Neuronal stem cell (in vitro differentiated cells): ENCODE data around the gene RAB33B. TPM values are rescaled to one million over a fixed set of nuclear protein-coding genes. Genes with fewer than 3 reads are reported as not detected.
A peak's percentile ranks its signal among the peaks of the same experiment; 100 is the strongest.
"Not testable (repeated sequence)": the region's sequence is repeated elsewhere in the genome, so short reads cannot be mapped to it uniquely, and the experiment has no call there.

Experiments used
- DNase-seq: peaks from one replicate; pipeline ENCODE4 v3.0.0-alpha.2; 2013; ENCODE audit warnings: low spot score
- H2AFZ ChIP-seq: one replicate; pipeline ENCODE4 v1.6.1; 2013; ENCODE audit warnings: mild to moderate bottlenecking, low read length, inconsistent platforms
- H2AK5ac ChIP-seq: 2 replicates; pipeline ENCODE4 v1.6.1; 2013; ENCODE audit warnings: low read depth, mild to moderate bottlenecking, inconsistent platforms, low read length, moderate library complexity, mixed read lengths
- H2BK120ac ChIP-seq: 2 replicates; pipeline ENCODE4 v1.6.1; 2013; ENCODE audit warnings: low read depth, mild to moderate bottlenecking, inconsistent platforms, low read length, moderate library complexity, mixed read lengths
- H2BK12ac ChIP-seq: one replicate; pipeline ENCODE4 v1.6.1; 2013; ENCODE audit warnings: low read length, inconsistent platforms
- H2BK15ac ChIP-seq: 2 replicates; pipeline ENCODE4 v1.6.1; 2013; ENCODE audit warnings: mild to moderate bottlenecking, low read length, inconsistent platforms, mixed read lengths
- H2BK5ac ChIP-seq: one replicate; pipeline ENCODE4 v1.6.1; 2013; ENCODE audit warnings: inconsistent platforms, mild to moderate bottlenecking, low read length, moderate library complexity
- H3K14ac ChIP-seq: one replicate; pipeline ENCODE4 v1.6.1; 2013; ENCODE audit warnings: low read length, inconsistent platforms
- H3K18ac ChIP-seq: 2 replicates; pipeline ENCODE4 v1.6.1; 2013; ENCODE audit warnings: low read length, inconsistent platforms
- H3K23ac ChIP-seq: 2 replicates; pipeline ENCODE4 v1.6.1; 2013; ENCODE audit warnings: low read depth, mild to moderate bottlenecking, mixed read lengths, low read length, inconsistent platforms; ENCODE audit not compliant: poor library complexity
- H3K27ac ChIP-seq: replicated peaks from 3 replicates; pipeline ENCODE4 v1.5.1; 2013; ENCODE audit warnings: low read length, inconsistent platforms
- H3K27me3 ChIP-seq, 3 experiments: 2 replicates each; pipeline ENCODE4 v1.6.1; 2013; ENCODE audit warnings: low read length in 3 of 3, mild to moderate bottlenecking in 2 of 3, inconsistent platforms in 1 of 3, low read depth in 1 of 3, mixed read lengths in 1 of 3, moderate library complexity in 1 of 3; ENCODE audit not compliant: control insufficient read depth in 3 of 3, insufficient read depth in 3 of 3
- H3K36me3 ChIP-seq, 2 donors: replicated peaks in 1 of 2; 2 replicates each; pipeline ENCODE4 v1.6.1; 2013; ENCODE audit warnings: low read length in 2 of 2; ENCODE audit not compliant: control insufficient read depth in 2 of 2, insufficient read depth in 2 of 2
- H3K4ac ChIP-seq: 2 replicates; pipeline ENCODE4 v1.6.1; 2013; ENCODE audit warnings: inconsistent platforms, mild to moderate bottlenecking, low read length, moderate library complexity
- H3K4me1 ChIP-seq, 2 donors: 1 replicate in 1 of 2; 2 replicates in 1 of 2; pipeline ENCODE4 v1.6.1; 2013; ENCODE audit warnings: low read length in 2 of 2, low read depth in 1 of 2; ENCODE audit not compliant: control insufficient read depth in 2 of 2, insufficient read depth in 1 of 2
- H3K4me2 ChIP-seq: one replicate; pipeline ENCODE4 v1.6.1; 2013; ENCODE audit warnings: mild to moderate bottlenecking, low read length, inconsistent platforms; ENCODE audit not compliant: insufficient read depth, poor library complexity, severe bottlenecking
- H3K4me3 ChIP-seq, 2 donors: 2 replicates each; pipeline ENCODE4 v1.5.1; 2013; ENCODE audit warnings: low read length in 2 of 2, mild to moderate bottlenecking in 2 of 2, inconsistent platforms in 1 of 2, moderate library complexity in 1 of 2
- H3K79me1 ChIP-seq: one replicate; pipeline ENCODE4 v1.6.1; 2013; ENCODE audit warnings: low read depth, mild to moderate bottlenecking, inconsistent platforms, low read length, moderate library complexity
- H3K9ac ChIP-seq: one replicate; pipeline ENCODE4 v1.6.1; 2013; ENCODE audit warnings: mild to moderate bottlenecking, low read depth, low read length, inconsistent platforms; ENCODE audit not compliant: poor library complexity
- H3K9me3 ChIP-seq, 2 donors: replicated peaks in 1 of 2; 2 replicates each; pipeline versions ENCODE3 to v1.6.1; 2013; ENCODE audit warnings: low read length in 2 of 2, mild to moderate bottlenecking in 2 of 2, inconsistent platforms in 1 of 2, low read depth in 1 of 2, mixed read lengths in 1 of 2, moderate library complexity in 1 of 2; ENCODE audit not compliant: control insufficient read depth in 2 of 2, insufficient read depth in 1 of 2
- H4K8ac ChIP-seq: one replicate; pipeline ENCODE4 v1.6.1; 2013; ENCODE audit warnings: low read depth, mild to moderate bottlenecking, inconsistent platforms, low read length, moderate library complexity
- H4K91ac ChIP-seq: one replicate; pipeline ENCODE4 v1.6.1; 2013; ENCODE audit warnings: low read length, low read depth, mild to moderate bottlenecking, inconsistent platforms; ENCODE audit not compliant: poor library complexity
- WGBS, 2 donors: extraction: QIAGEN DNeasy Blood & Tissue Kit; methylation state at CpG; one replicate each; pipeline ENCODE4 v1.1.7; 2013; ENCODE audit warnings: missing lambda C conversion rate in 2 of 2, mixed read lengths in 1 of 2; ENCODE audit not compliant: insufficient read length in 2 of 2, insufficient replicate concordance in 1 of 2; ENCODE audit errors: extremely low coverage in 2 of 2; 5-methylcytosine and 5-hydroxymethylcytosine counted together
- polyA plus RNA-seq, 2 experiments: library from polyadenylated mRNA; stranded (reverse); fragments of 200-250 nt; gene quantifications; one replicate each; pipeline ENCODE4 v1.2.3, GENCODE V29; 2013

RAB33B gene
- 3.9 TPM for polyA plus RNA-seq (2013, experiment 1 of 2)
- 3.8 TPM for polyA plus RNA-seq (2013, experiment 2 of 2)

DNA sequence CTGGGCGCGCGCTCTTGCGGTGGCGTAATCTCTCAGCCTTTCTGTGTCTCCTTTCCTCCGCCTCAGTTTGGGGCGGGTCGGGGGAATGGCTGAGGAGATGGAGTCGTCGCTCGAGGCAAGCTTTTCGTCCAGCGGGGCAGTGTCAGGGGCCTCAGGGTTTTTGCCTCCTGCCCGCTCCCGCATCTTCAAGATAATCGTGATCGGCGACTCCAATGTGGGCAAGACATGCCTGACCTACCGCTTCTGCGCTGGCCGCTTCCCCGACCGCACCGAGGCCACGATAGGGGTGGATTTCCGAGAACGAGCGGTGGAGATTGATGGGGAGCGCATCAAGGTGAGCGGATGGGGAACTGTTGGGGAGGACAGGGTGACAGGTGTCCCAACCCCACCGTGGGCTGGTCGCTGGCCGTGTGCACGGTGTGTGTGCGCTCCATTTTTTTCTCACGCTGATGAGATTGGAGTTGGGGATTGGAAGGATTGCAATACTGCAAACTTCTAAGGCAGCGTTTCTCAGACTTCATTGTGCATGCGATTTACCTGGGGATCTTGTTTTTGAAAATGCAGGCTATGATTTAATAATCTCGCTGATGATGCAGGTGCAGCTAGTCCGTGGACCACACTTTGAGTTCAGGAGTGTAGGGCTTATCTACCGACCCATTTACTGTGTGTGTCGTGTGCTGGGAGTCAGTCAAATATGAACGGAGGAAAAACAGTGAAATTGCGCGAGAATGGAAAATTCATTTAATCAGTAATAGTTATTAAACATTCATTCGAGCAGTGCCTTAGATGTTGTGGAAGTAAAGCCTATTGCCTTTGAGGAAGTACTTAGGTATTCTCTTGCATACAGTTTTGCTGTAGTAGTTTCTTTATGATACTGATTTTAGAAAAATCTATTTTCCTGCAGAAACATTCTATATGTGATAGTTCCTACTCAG is at the start of gene RAB33B:
Gene RAB33B (plus strand): TSS at position 11 of the 935 bp plus-strand sequence. CDS start 75 bp downstream, at position 86.
- Histone ChIP-seq H3K4me2 (peak within 1 kb of the TSS; percentile 75), H3K4me1 (peaks cover 2 to 14% of the 10 kb centered on the region in 2 donors)

DNA sequence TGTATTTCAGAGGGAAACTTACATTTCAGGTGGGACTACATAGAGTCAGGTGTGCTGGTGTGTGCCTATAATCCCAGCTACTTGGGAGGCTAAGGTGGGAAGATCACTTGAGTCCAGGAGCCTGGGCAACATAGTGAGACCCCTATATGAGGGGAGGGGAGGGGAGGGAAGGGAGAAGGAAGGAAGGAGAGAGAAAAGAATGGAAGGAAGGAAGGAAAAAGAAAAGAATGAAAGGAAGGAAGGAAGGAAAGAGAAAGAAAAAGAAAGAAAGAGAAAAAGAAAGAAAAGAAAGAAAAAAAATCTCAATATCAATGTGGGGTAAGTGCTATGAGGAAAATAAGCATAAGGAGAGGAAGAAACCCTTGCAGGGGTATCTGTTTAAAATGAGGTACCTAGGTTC is 43.6 kb upstream of the RAB33B start:
- DNase-seq: no peak
- Histone ChIP-seq H3K23ac (no peak overlapping the region), H2BK5ac (no peak overlapping the region), H3K9me3 (peaks cover 0 to 3% of the 10 kb centered on the region in 2 donors), H3K79me1 (no peaks in the 10 kb centered on the region), H3K27ac (no peak overlapping the region), H2AFZ (no peak overlapping the region), H3K9ac (no peak overlapping the region), H2BK15ac (no peak overlapping the region), H2BK12ac (no peak overlapping the region), H3K36me3 (no peaks in the 10 kb centered on the region), H3K27me3 (no peaks in the 10 kb centered on the region), H4K8ac (no peak overlapping the region), H3K14ac (no peak overlapping the region), H3K4me1 (peaks cover 0 to 2% of the 10 kb centered on the region in 2 donors), H3K18ac (no peak overlapping the region), H4K91ac (no peak overlapping the region), H2BK120ac (no peak overlapping the region), H3K4ac (no peak overlapping the region), H3K4me3 (no peak overlapping the region), H3K4me2 (no peak overlapping the region), H2AK5ac (no peak overlapping the region)

More for the DNA sequence above, at the start of gene RAB33B:
- H3K14ac ChIP-seq: peak within 1 kb of the TSS; percentile 83
- peaks cover 4% of the 10 kb centered on the region for H3K79me1 ChIP-seq
- no peak within 1 kb of the TSS for H3K4ac ChIP-seq
- no peak for DNase-seq
- no peaks in the 10 kb centered on the region for H3K9me3 ChIP-seq
- peak within 1 kb of the TSS; percentile 76 for H3K23ac ChIP-seq
- H2BK15ac ChIP-seq: peak within 1 kb of the TSS; percentile 50
- peak within 1 kb of the TSS; percentile 8 for H4K91ac ChIP-seq
- H3K9ac ChIP-seq: peak within 1 kb of the TSS; percentile 96
- WGBS, 2 donors: no CpG with 5 or more reads among the region's 46 CpGs
- peak within 1 kb of the TSS; percentile 21 for H2AK5ac ChIP-seq
- no peaks in the 10 kb centered on the region for H3K27me3 ChIP-seq
- H2BK120ac ChIP-seq: peak within 1 kb of the TSS; percentile 21
- H2BK5ac ChIP-seq: peak within 1 kb of the TSS; percentile 58
- peak within 1 kb of the TSS; percentile 90 to 92 for H3K4me3 ChIP-seq
- peak within 1 kb of the TSS; percentile 97 for H2AFZ ChIP-seq
- no peak within 1 kb of the TSS for H2BK12ac ChIP-seq
- peak within 1 kb of the TSS; percentile 20 for H4K8ac ChIP-seq
- no peaks in the 10 kb centered on the region for H3K36me3 ChIP-seq
- H3K18ac ChIP-seq: peak within 1 kb of the TSS; percentile 96
- H3K27ac ChIP-seq: peak within 1 kb of the TSS; percentile 83

DNA sequence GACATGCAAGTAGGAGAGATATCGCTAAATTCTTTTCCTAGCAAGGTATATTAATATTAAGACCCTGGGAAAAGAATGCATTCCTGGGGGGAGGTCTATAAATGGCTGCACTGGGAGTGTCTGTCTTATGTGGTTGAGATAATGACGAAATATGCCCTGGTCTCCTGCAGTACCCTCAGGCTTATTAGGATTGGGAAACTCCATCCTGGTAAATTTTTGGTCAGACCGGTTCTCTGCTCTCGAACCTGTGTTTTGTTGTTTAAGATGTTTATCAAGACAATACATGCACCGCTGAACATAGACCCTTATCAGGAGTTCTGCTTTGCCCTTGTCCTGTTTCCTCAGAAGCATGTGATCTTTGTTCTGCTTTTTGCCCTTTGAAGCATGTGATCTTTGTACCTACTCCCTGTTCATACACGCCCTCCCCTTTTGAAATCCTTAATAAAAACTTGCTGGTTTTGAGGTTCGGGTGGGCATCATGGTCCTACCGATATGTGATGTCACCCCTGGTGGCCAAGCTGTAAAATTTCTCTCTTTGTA is 39.2 kb upstream of the RAB33B start:
- H4K91ac ChIP-seq, H3K4me1 ChIP-seq, H3K9ac ChIP-seq, H3K23ac ChIP-seq, H3K18ac ChIP-seq, H2BK5ac ChIP-seq, H2BK12ac ChIP-seq, H3K4me2 ChIP-seq, H3K79me1 ChIP-seq, H3K4me3 ChIP-seq, H2AK5ac ChIP-seq, H3K27ac ChIP-seq, H2BK15ac ChIP-seq, H3K9me3 ChIP-seq, H3K4ac ChIP-seq, H3K27me3 ChIP-seq, H2BK120ac ChIP-seq, DNase-seq, H4K8ac ChIP-seq, H2AFZ ChIP-seq, H3K36me3 ChIP-seq, H3K14ac ChIP-seq: not testable (repeated sequence)
- no CpG with 5 or more reads among the region's 8 CpGs for WGBS, 2 donors

DNA sequence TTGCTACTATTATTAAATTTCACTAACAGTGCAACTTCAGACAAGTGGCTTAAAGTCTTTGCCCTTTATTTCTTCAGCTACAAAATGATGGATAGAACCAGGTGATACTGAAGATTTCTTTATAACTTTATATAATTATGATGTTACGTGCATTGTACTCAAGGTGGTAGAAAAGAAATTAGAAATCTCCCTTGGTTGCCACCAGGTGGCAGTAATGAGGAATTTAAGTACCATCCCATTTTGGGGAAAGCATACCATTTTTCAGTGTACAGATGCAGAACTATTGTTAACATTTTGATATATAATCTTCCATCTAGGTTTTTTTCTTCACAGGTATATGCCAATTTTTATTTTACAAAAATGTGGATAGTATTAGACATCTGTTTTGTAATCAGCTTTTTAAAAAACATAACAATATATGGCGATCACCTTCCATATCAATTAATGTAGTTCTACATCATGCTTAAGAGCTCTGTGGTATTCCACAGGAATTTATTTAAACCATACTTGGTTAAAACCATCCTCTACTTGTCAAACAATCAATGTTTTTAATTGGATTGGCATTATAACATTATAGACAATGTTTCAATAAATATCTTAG is 37.7 kb upstream of the RAB33B start:
- DNase-seq: no peak
- no peaks in the 10 kb centered on the region for H3K79me1 ChIP-seq
- H2BK15ac ChIP-seq: no peak overlapping the region
- peaks cover 2 to 6% of the 10 kb centered on the region in 2 donors for H3K9me3 ChIP-seq
- no peaks in the 10 kb centered on the region for H3K36me3 ChIP-seq
- no peak overlapping the region for H3K18ac ChIP-seq
- H2AFZ ChIP-seq: no peak overlapping the region
- H4K8ac ChIP-seq: no peak overlapping the region
- H3K27me3 ChIP-seq: no peaks in the 10 kb centered on the region
- H4K91ac ChIP-seq: no peak overlapping the region
- H3K4ac ChIP-seq: no peak overlapping the region
- H2BK5ac ChIP-seq: no peak overlapping the region
- no peak overlapping the region for H3K14ac ChIP-seq
- H3K23ac ChIP-seq: no peak overlapping the region
- H3K4me1 ChIP-seq: no peaks in the 10 kb centered on the region
- no peak overlapping the region for H2BK12ac ChIP-seq
- no peak overlapping the region for H3K9ac ChIP-seq
- no peak overlapping the region for H3K4me3 ChIP-seq
- H2BK120ac ChIP-seq: no peak overlapping the region
- WGBS, 2 donors: no CpG with 5 or more reads among the region's 2 CpGs
- H2AK5ac ChIP-seq: no peak overlapping the region
- H3K27ac ChIP-seq: no peak overlapping the region
- H3K4me2 ChIP-seq: no peak overlapping the region
